HepG2 (cell line): ENCODE data around the gene TOMM20. TPM values are rescaled to one million over a fixed set of nuclear protein-coding genes. Genes with fewer than 3 reads are reported as not detected.
A peak's percentile ranks its signal among the peaks of the same experiment; 100 is the strongest.

Experiments used
- ATAC-seq: fragments of 200-7000 bp; cut with Tn5 transposase; 3 replicates; pipeline ENCODE4 v1.9.1; 2020; ENCODE audit warnings: mild to moderate bottlenecking, moderate library complexity
- BruUV-seq: library from RNA; stranded (reverse); fragments of 400-500 nt; replicated peaks from 2 replicates; lab custom pipeline; 2021; lab: Mats Ljungman, UMichigan
- CTCF ChIA-PET: fragments of 300-600 bp; formaldehyde crosslinking; extraction: SDS; loops from one replicate; lab custom pipeline; 2021; ENCODE audit warnings: low total read pairs, inconsistent platforms, low intra/inter-chr PET ratio; lab: Yijun Ruan, JAX
- POLR2A ChIA-PET: fragments of 350-600 bp; sonication (Branson Sonifier 250); formaldehyde crosslinking; loops from one replicate; lab custom pipeline; 2020; ENCODE audit warnings: antibody characterized with exemption, inconsistent platforms; lab: Yijun Ruan, JAX
- DNase-seq: peaks from one replicate; pipeline ENCODE4 v3.0.0-alpha.2; 2015; ENCODE audit warnings: low spot score
- FAIRE-seq: peaks from 3 replicates; lab custom pipeline; 2011; peaks lifted over from hg19 to GRCh38; lab: Jason Lieb, UNC
- H2AFZ ChIP-seq: one replicate; pipeline ENCODE4 v1.6.1; 2011; ENCODE audit warnings: low read length, inconsistent platforms
- H3K27ac ChIP-seq: fragments of 300-600 bp; 3 replicates; pipeline ENCODE4 v1.8.0; 2011; ENCODE audit warnings: mixed run types, mild to moderate bottlenecking, mixed read lengths, low read length, inconsistent platforms; ENCODE audit not compliant: insufficient read depth; ENCODE audit errors: extremely low read length
- H3K27me3 ChIP-seq, 2 experiments: fragments of 200-600 bp in 1 of 2; 2 replicates in 1 of 2; 3 replicates in 1 of 2; pipeline versions ENCODE4 v1.6.0 to v1.8.0; 2011; ENCODE audit warnings: low read length in 2 of 2, mild to moderate bottlenecking in 2 of 2, moderate library complexity in 2 of 2, inconsistent platforms in 1 of 2; ENCODE audit not compliant: insufficient read depth in 2 of 2, control insufficient read depth in 1 of 2
- H3K36me3 ChIP-seq, 2 experiments: fragments of 200-600 bp in 1 of 2; replicated peaks in 1 of 2; 2 replicates in 1 of 2; 3 replicates in 1 of 2; pipeline versions ENCODE4 v1.5.1 to v1.8.0; 2011; ENCODE audit warnings: low read length in 2 of 2, inconsistent platforms in 1 of 2; ENCODE audit not compliant: insufficient read depth in 2 of 2, control insufficient read depth in 1 of 2
- H3K4me1 ChIP-seq: 2 replicates; pipeline ENCODE4 v1.5.1; 2012; ENCODE audit warnings: low read length, inconsistent platforms; ENCODE audit not compliant: insufficient read depth
- H3K4me2 ChIP-seq: 2 replicates; pipeline ENCODE4 v1.6.0; 2011; ENCODE audit warnings: low read depth, low read length, inconsistent platforms
- H3K4me3 ChIP-seq, 3 experiments: fragments of 200-600 bp in 1 of 3; sonication (generic), shearing (Covaris generic) in 1 of 3; replicated peaks in 1 of 3; 2 replicates each; pipeline ENCODE4 v1.5.1; 2011 to 2016; ENCODE audit warnings: low read length in 3 of 3, inconsistent platforms in 2 of 3, low read depth in 2 of 3, mild to moderate bottlenecking in 2 of 3, control low read depth in 1 of 3, mixed read lengths in 1 of 3; ENCODE audit not compliant: insufficient read depth in 1 of 3
- H3K79me2 ChIP-seq: one replicate; pipeline ENCODE4 v1.6.1; 2011; ENCODE audit warnings: low read length, inconsistent platforms; ENCODE audit not compliant: insufficient read depth
- H3K9ac ChIP-seq: 2 replicates; pipeline ENCODE4 v1.6.0; 2011; ENCODE audit warnings: mild to moderate bottlenecking, low read depth, low read length, inconsistent platforms; ENCODE audit not compliant: insufficient read depth
- H3K9me3 ChIP-seq: 2 replicates; pipeline ENCODE4 v1.5.1; 2012; ENCODE audit warnings: mild to moderate bottlenecking, low read length
- H4K20me1 ChIP-seq: 2 replicates; pipeline ENCODE4 v1.6.0; 2011; ENCODE audit warnings: inconsistent platforms, mild to moderate bottlenecking, low read length, moderate library complexity; ENCODE audit not compliant: insufficient read depth
- FOXC1 ChIP-seq: sonication (generic); formaldehyde crosslinking; IDR thresholded peaks from 2 replicates; pipeline ENCODE4 v1.8.0; 2022; ENCODE audit warnings: mild to moderate bottlenecking, missing genetic modification reagents, borderline replicate concordance
- ZNF720 ChIP-seq: sonication (generic); formaldehyde crosslinking; IDR thresholded peaks from 2 replicates; pipeline ENCODE4 v1.4.0; 2020; ENCODE audit warnings: missing genetic modification reagents
- WGBS: methylation state at CpG from one replicate; pipeline ENCODE4 v1.1.6; 2017; ENCODE audit warnings: low lambda C conversion rate; 5-methylcytosine and 5-hydroxymethylcytosine counted together
- in situ Hi-C: cut with HindIII; loops from 2 replicates; pipeline ENCODE4 v1.10.0; 2017; ENCODE audit warnings: low pct_unique_long_range_greater_than_20kb; ENCODE audit not compliant: extremely low pct_ligation_motif_present
- intact Hi-C: fragments of 100-400 bp; cut with micrococcal nuclease; formaldehyde crosslinking; loops from one replicate; pipeline ENCODE4 v1.10.0; 2022; ENCODE audit not compliant: unreplicated experiment
- polyA plus RNA-seq, 8 experiments: library from polyadenylated mRNA; depleted of rRNA in 3 of 8; stranded (reverse) in 7 of 8; unstranded in 1 of 8; fragments of >200 nt; fragmentation: Illumina TruSeq in 4 of 8; extraction: Trizol in 4 of 8; gene quantifications; 2 replicates each; pipeline versions ENCODE4 v1.2.1 to v1.2.3, GENCODE V29; 2011 to 2016; ENCODE audit warnings: low read depth in 4 of 8, missing spikeins in 1 of 8, mixed read lengths in 1 of 8; ENCODE audit not compliant: insufficient read depth in 1 of 8
- total RNA-seq, 5 experiments: library from RNA; depleted of rRNA; stranded (reverse); fragments of >200 nt; fragmentation: Illumina TruSeq; extraction: Trizol; gene quantifications; 2 replicates each; pipeline ENCODE4 v1.2.3, GENCODE V29; 2016; ENCODE audit warnings: low read depth in 1 of 5
- TF ChIP-seq, protein P1 (sequence below): sonication (generic); formaldehyde crosslinking; IDR thresholded peaks from 2 replicates; pipeline ENCODE4 v1.5.1; 2020; ENCODE audit warnings: mild to moderate bottlenecking, missing genetic modification reagents, moderate library complexity
- TF ChIP-seq, protein P2 (sequence below): sonication (generic); formaldehyde crosslinking; IDR thresholded peaks from 2 replicates; pipeline ENCODE4 v1.4.0; 2020; ENCODE audit warnings: missing genetic modification reagents

Gene TOMM20
- total and polyA plus RNA-seq, 2 of the 13 experiments (the other 11 are each of a cell fraction or from before 2014, with no cell fraction given) = 153 to 376 TPM

DNA sequence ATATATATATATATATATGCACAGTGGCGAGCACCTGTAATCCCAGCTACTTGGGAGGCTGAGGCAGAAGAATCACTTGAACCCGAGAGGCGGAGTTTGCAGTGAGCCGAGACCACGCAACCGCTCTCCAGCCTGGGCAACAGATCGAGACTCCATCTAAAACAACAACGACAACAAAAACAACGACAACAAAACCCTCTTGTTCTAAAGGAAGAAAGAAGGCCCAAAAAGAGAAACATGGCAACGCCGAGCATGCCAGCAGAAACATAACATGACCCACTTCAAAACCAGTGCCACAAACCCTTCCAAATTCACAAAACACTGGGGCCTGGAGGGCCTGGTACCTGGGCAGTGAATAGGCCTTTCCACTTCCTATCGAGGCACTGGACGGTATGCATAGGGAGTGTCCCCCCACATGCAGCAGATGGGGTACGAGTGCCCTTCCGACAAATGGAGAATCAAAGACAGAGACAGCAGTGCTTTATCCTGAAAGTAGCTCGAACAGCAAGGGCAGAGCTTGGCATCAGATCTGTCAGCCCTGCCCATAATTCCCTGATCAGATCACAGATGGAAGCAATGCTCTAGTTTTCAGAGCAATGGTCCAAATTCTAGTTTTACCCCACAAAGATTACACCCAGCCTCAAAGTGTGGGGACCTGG, 52.0 kb downstream of the TOMM20 start:
- TF ChIP-seq, protein P1, sequence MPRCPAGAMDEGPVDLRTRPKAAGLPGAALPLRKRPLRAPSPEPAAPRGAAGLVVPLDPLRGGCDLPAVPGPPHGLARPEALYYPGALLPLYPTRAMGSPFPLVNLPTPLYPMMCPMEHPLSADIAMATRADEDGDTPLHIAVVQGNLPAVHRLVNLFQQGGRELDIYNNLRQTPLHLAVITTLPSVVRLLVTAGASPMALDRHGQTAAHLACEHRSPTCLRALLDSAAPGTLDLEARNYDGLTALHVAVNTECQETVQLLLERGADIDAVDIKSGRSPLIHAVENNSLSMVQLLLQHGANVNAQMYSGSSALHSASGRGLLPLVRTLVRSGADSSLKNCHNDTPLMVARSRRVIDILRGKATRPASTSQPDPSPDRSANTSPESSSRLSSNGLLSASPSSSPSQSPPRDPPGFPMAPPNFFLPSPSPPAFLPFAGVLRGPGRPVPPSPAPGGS = no peak
- TF ChIP-seq ZNF720 (CRISPR knock-in tag) (no peak), FOXC1 (no peak)
- TF ChIP-seq, protein P2, sequence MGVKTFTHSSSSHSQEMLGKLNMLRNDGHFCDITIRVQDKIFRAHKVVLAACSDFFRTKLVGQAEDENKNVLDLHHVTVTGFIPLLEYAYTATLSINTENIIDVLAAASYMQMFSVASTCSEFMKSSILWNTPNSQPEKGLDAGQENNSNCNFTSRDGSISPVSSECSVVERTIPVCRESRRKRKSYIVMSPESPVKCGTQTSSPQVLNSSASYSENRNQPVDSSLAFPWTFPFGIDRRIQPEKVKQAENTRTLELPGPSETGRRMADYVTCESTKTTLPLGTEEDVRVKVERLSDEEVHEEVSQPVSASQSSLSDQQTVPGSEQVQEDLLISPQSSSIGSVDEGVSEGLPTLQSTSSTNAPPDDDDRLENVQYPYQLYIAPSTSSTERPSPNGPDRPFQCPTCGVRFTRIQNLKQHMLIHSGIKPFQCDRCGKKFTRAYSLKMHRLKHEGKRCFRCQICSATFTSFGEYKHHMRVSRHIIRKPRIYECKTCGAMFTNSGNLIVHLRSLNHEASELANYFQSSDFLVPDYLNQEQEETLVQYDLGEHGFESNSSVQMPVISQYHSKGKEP (CRISPR knock-in tag) = no peak
- CTCF ChIA-PET = no interaction called here
- H4K20me1 ChIP-seq = no peaks in the 10 kb centered on the region
- no peaks in the 10 kb centered on the region for H3K36me3 ChIP-seq
- no peaks in the 10 kb centered on the region for H3K9me3 ChIP-seq
- H3K4me3 ChIP-seq = no peak overlapping the region
- no TSS peak for BruUV-seq
- 97% methylated on average over 16 of the region's 16 CpGs for WGBS
- H3K27ac ChIP-seq = peak overlapping the region; percentile 47
- no peak for ATAC-seq
- POLR2A ChIA-PET = interaction anchor here (1.1 to 4.5 kb wide), 5 partner anchors 14 to 465 kb away, joined by 3 to 109 read pairs (median 4); no protein-coding TSS in a partner anchor
- H3K4me2 ChIP-seq = no peak overlapping the region
- in situ Hi-C loops (no loop called here), intact Hi-C loops (no loop called here)
- FAIRE-seq = no peak
- H3K79me2 ChIP-seq = peaks cover 14% of the 10 kb centered on the region
- H2AFZ ChIP-seq = no peak overlapping the region
- DNase-seq = no peak
- no peak overlapping the region; the same call in 1 of the 2 replicates for H3K9ac ChIP-seq
- no peaks in the 10 kb centered on the region; a peak in 1 of 5 replicates for H3K27me3 ChIP-seq
- peaks cover 85% of the 10 kb centered on the region for H3K4me1 ChIP-seq
